GM19468 (cell line): Measurements from ENCODE around the gene UTP14C.
"Not testable (repeated sequence)": the region's sequence is repeated elsewhere in the genome, so short reads cannot be mapped to it uniquely, and the experiment has no call there.

Experiments
- ATAC-seq: cut with Tn5 transposase; IDR thresholded peaks from one replicate; pipeline ENCODE4 v1.9.1; 2021; ENCODE audit warnings: mild to moderate bottlenecking, moderate library complexity, moderate number of reproducible peaks; ENCODE audit not compliant: unreplicated experiment; ENCODE audit errors: extremely low read depth

UTP14C gene

GRCh38 chr13:52001120-52001731 is 23.3 kb upstream of the UTP14C start:
- no peak for ATAC-seq

- ATAC-seq: no peak
Observed at GRCh38 chr13:52002361-52002760, 22.1 kb upstream of the UTP14C start.

DNA sequence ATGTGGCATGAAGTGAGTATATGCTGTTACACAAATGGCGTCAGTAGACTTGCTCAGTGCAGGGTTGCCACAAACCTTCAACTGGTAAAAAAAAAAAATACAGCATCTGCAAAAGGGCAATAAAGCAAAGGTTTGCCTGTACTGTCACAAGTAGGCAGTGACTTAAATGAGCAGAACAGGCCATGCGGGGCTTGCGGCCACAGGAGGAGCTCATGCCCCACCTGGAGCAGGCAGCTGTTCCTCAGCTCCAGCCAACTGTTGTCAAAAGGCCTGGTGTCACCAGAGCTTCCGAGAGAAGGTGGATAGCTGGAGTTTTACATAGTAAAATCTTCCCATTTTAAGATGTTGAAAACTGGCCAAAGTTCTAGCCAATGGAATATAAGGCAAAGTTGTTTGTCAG is 20.9 kb upstream of the UTP14C start:
- ATAC-seq: no peak

GRCh38 chr13:52004511-52005170 is 19.9 kb upstream of the UTP14C start:
- ATAC-seq: no peak

DNA sequence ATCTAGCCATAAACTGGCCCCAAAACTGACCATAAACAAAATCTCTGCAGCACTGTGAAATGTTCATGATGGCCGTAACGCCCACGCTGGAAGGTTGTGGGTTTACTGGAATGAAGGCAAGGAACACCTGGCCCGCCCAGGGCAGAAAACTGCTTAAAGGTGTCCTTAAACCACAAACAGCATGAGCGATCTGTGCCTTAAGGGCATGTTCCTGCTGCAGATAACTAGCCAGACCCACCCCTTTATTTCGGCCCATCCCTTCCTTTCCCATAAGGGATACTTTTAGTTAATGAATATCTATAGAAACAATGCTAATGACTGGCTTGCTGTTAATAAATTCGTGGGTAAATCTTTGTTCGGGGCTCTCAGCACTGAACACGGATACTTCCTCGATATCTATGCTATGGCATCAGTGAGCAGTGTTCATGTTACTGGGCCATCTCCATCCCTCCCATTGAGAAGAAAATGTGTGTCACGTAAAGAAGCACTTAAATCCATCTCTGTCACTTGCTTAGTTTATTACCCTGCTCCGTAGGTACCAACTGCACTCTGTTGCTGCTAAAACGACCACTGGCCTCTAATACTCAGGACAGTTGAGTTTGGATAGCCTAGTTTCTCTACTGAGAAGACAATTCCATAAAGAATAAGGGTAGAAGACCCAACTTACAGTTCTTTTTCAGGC is 18.5 kb upstream of the UTP14C start:
- no peak for ATAC-seq

DNA sequence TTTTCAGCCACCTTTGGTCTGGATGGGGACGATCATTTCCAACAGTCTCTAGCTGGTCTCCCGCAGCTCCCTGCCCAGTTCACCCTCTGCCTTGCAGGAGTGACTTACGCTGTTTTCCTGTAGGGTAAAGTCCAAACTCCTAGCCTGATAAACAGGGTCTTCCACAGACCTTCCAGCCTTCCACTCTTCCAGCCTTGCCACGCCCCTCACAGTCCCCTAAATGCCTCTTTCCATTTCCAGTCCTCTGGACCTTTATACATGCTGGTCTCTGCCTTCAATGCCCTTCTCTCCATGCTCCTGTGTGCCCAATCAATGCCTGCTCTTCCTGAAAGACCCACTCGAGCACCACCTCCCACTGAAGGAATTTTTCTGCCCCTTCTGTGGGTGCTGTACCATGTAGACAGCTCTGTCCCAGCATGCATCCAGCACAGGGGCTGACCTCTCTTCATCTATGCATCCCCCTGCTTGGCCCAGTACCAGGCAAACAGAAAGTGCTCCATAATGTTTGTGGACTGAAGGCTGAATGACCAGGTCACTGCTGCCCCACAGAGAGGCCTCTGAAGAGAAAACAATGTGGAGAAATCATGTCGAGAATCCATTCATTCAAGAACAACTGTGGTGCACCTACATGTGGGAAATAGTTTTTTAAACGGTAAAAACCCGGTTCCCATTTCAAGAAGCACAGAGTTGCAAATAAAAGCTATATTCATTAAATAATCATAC is 17.8 kb upstream of the UTP14C start:
- ATAC-seq: no peak

GRCh38 chr13:52009946-52010345 is 14.5 kb upstream of the UTP14C start:
- ATAC-seq: no peak

DNA sequence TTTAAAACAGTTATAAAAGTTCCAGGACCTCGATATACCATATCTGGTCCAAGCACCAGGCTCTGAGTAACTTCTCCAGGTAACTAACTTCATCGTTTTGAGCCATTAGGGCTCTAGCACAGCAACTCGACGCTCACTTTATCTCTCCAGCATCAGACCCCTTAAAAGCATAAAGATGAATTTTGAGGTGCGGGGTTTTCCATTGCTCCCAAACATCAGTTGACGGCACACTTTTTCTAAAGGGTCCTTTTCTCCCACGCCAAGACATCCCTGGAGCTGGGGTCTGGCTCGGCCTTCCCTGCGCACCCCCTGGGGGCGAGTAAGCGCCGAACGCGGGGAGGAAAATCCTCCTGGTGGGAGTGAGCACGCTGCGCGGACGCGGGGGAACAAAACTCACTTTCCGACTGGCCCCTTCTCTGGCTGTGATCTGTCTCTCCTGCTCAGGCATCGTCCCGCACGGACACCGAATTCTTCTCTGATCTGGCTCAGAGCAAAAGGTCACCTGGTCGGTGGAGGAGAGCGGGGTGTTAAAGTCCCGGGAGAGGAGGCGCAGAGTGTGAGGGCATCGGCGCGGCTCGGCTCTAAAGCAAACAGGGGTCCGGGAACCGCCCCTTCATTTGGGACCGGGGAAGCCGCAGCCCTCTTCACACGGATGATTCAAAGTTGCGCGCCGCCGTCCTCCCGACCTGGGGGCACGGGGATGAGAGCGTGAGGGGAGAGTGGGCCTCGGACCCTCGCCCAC is 13.4 kb upstream of the UTP14C start, which contains the start of gene ATP7B:
Gene ATP7B, minus strand, starts transcription at position 561 of the 742 bp plus-strand sequence. Its CDS starts 113 bp downstream, at position 448.
- ATAC-seq: no peak

- peak; percentile 98 for ATAC-seq
Observed at GRCh38 chr13:52011632-52012511, 12.6 kb upstream of the UTP14C start, which contains the start of gene ALG11. Gene ALG11, plus strand, starts transcription at chr13:52012398. Its CDS starts 21 bp downstream, at chr13:52012419.

GRCh38 chr13:52012512-52012836 is 12.0 kb upstream of the UTP14C start:
- no peak for ATAC-seq

- ATAC-seq: no peak
Observed at GRCh38 chr13:52016296-52016695, 8.2 kb upstream of the UTP14C start.

GRCh38 chr13:52020191-52020590 is 4.3 kb upstream of the UTP14C start:
- no peak for ATAC-seq

DNA sequence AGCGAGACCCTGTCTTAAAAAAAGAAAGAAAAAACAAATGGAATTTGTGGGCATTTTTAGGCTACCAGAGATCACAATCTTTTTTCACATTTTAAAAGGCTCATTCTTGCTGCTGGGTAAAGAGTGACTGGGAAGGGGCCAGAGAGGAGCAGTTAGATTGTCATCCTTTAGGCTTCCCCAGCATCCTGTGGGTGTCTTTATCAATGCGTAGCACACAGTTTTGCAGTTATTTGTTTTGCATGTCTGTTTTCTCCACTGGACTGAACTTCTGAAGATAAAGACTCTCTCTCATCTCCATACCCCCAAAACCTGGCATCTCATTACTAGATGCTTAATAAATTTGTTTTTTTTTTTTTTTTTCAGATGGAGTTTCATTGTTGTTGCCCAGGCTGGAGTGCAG is 2.1 kb upstream of the UTP14C start:
- no peak for ATAC-seq

GRCh38 chr13:52025475-52026245 is 1.2 kb downstream of the UTP14C start:
- ATAC-seq: no peak

DNA sequence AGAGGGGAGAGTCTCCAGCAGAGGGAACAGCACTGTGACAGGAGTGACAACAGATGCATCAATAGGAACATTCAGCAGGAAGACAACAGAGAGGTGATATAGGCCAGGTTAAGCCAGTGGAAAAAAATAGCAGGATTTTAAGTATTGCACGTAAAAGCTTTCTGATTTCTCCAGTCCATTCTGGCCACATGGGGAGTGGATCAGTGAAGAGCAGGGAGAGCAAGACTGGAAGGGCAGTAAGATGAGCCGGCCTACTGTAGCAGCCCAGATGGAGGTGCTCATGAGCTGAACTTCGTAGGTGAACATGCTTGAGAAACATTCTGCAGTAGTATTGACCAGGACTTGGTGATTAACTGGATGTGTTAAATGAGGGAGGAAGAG is 1.7 kb downstream of the UTP14C start:
- ATAC-seq: no peak

GRCh38 chr13:52027832-52028231 is 3.3 kb downstream of the UTP14C start:
- no peak for ATAC-seq

GRCh38 chr13:52029569-52029968 is 5.1 kb downstream of the UTP14C start:
- no peak for ATAC-seq

DNA sequence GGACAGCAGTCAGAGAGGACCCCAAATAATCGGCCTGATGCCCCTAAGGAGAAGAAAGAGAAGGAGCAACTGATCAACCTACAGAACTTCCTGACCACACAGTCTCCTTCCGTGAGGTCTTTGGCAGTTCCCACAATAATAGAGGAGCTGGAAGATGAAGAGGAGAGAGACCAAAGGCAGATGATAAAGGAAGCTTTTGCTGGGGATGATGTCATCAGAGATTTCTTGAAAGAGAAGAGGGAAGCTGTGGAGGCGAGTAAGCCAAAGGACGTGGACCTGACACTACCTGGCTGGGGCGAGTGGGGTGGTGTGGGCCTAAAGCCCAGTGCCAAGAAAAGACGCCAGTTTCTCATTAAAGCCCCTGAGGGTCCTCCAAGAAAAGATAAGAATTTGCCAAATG is 5.9 kb downstream of the UTP14C start:
- ATAC-seq: not testable (repeated sequence)

DNA sequence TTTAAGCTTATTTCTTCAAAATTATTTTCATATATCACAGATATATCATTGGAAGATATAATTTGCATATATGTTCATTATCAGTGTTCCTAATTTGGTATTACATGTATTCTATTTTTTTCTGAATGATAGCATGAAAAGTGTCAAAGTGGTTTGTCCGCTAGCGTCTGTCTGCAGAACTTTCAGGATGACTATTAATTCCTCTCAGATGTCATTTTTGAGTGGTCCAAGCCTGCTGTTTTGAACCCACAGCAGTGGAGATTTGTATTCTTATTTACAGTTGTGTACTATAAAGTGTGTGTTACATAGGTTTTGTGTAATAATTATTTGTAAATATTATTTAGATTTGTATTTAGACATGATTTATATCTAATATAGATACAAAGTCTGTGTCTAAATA is 8.5 kb downstream of the UTP14C start:
- ATAC-seq: no peak
